Measurements from ENCODE around the gene CEBPG. TPM values are rescaled to one million over a fixed set of nuclear protein-coding genes. Genes with fewer than 3 reads are reported as not detected.

CEBPG gene
- total RNA-seq, 2 experiments from 2014 or later = 30.6 to 30.9 TPM

GRCh38 chr19:33393286-33394005, 19.9 kb downstream of the CEBPG start:
- CTCF ChIA-PET = interaction anchor here (1.3 to 1.5 kb wide), 2 partner anchors 23 to 37 kb away, joined by 3 read pairs; no protein-coding TSS in a partner anchor

GRCh38 chr19:33394006-33394722, 20.7 kb downstream of the CEBPG start:
- H3K9me3 Mint-ChIP-seq = no peaks in the 10 kb centered on the region
- H3K4me3 Mint-ChIP-seq = no peak overlapping the region
- H3K36me3 Mint-ChIP-seq = no peaks in the 10 kb centered on the region
- no peaks in the 10 kb centered on the region for H3K4me1 Mint-ChIP-seq (ENCODE audit: low read depth)
- no peak for DNase-seq
- ChIA-PET CTCF (interaction anchor here (1.3 kb wide), 1 partner anchor 22 kb away, joined by 3 read pairs; no protein-coding TSS in a partner anchor), POLR2A (no interaction called here)
- no peaks in the 10 kb centered on the region for H3K27me3 Mint-ChIP-seq
- intact Hi-C loops (cut with micrococcal nuclease) = no loop called here
- no peak overlapping the region for H3K27ac Mint-ChIP-seq

More at GRCh38 chr19:33393286-33394005, 19.9 kb downstream of the CEBPG start:
- no peaks in the 10 kb centered on the region for H3K4me1 Mint-ChIP-seq (ENCODE audit: low read depth)
- intact Hi-C loops (cut with micrococcal nuclease) = no loop called here
- POLR2A ChIA-PET = no interaction called here
- no peak overlapping the region for H3K4me3 Mint-ChIP-seq
- DNase-seq = no peak
- H3K27me3 Mint-ChIP-seq = no peaks in the 10 kb centered on the region
- H3K9me3 Mint-ChIP-seq = no peaks in the 10 kb centered on the region
- H3K27ac Mint-ChIP-seq = no peak overlapping the region
- no peaks in the 10 kb centered on the region for H3K36me3 Mint-ChIP-seq

GRCh38 chr19:33394723-33395560, 21.4 kb downstream of the CEBPG start:
- Mint-ChIP-seq H3K36me3 (no peaks in the 10 kb centered on the region), H3K27ac (no peak overlapping the region), H3K27me3 (no peaks in the 10 kb centered on the region), H3K9me3 (no peaks in the 10 kb centered on the region), H3K4me3 (no peak overlapping the region), H3K4me1 (ENCODE audit: low read depth) (no peaks in the 10 kb centered on the region)
- no peak for DNase-seq
- intact Hi-C loops (cut with micrococcal nuclease) = no loop called here
- POLR2A ChIA-PET = no interaction called here
- CTCF ChIA-PET = interaction anchor here (1.3 to 1.5 kb wide), 2 partner anchors 12 to 21 kb away, joined by 3 to 5 read pairs; no protein-coding TSS in a partner anchor

- no peak for DNase-seq
- ChIA-PET POLR2A (no interaction called here), CTCF (interaction anchor here (0.7 to 1.5 kb wide), 2 partner anchors 11 to 382 kb away, joined by 3 to 5 read pairs; no protein-coding TSS in a partner anchor)
- Mint-ChIP-seq H3K27ac (no peak overlapping the region), H3K9me3 (no peaks in the 10 kb centered on the region), H3K4me3 (no peak overlapping the region), H3K27me3 (no peaks in the 10 kb centered on the region), H3K36me3 (no peaks in the 10 kb centered on the region), H3K4me1 (ENCODE audit: low read depth) (no peaks in the 10 kb centered on the region)
- intact Hi-C loops (cut with micrococcal nuclease) = no loop called here
Measured at GRCh38 chr19:33395561-33396550, 22.3 kb downstream of the CEBPG start.

- intact Hi-C loops (cut with micrococcal nuclease) = no loop called here
- no peak overlapping the region for H3K4me3 Mint-ChIP-seq
- H3K27ac Mint-ChIP-seq = no peak overlapping the region
- H3K9me3 Mint-ChIP-seq = no peaks in the 10 kb centered on the region
- H3K27me3 Mint-ChIP-seq = no peaks in the 10 kb centered on the region
- no peaks in the 10 kb centered on the region for H3K36me3 Mint-ChIP-seq
- POLR2A ChIA-PET = no interaction called here
- no peak for DNase-seq
- CTCF ChIA-PET = interaction anchor here (0.6 to 1.4 kb wide), 4 partner anchors 10 to 381 kb away, joined by 3 to 5 read pairs (median 4); no protein-coding TSS in a partner anchor
- H3K4me1 Mint-ChIP-seq (ENCODE audit: low read depth) = no peaks in the 10 kb centered on the region
Measured at GRCh38 chr19:33396701-33397535, 23.4 kb downstream of the CEBPG start.

- ChIA-PET POLR2A (no interaction called here), CTCF (interaction anchor here (0.6 to 1.4 kb wide), 4 partner anchors 9 to 162 kb away, joined by 3 to 5 read pairs (median 4); no protein-coding TSS in a partner anchor)
- H3K4me3 Mint-ChIP-seq = no peak overlapping the region
- no peaks in the 10 kb centered on the region for H3K27me3 Mint-ChIP-seq
- no peak overlapping the region for H3K27ac Mint-ChIP-seq
- intact Hi-C loops (cut with micrococcal nuclease) = no loop called here
- H3K9me3 Mint-ChIP-seq = no peaks in the 10 kb centered on the region
- no peaks in the 10 kb centered on the region for H3K36me3 Mint-ChIP-seq
- no peaks in the 10 kb centered on the region for H3K4me1 Mint-ChIP-seq (ENCODE audit: low read depth)
- no peak for DNase-seq
Measured at GRCh38 chr19:33397536-33398360, 24.2 kb downstream of the CEBPG start.

- no peak overlapping the region for H3K27ac Mint-ChIP-seq
- DNase-seq = no peak
- no peaks in the 10 kb centered on the region for H3K27me3 Mint-ChIP-seq
- ChIA-PET CTCF (interaction anchor here (0.8 to 1.8 kb wide), 4 partner anchors 8 to 163 kb away, joined by 3 to 4 read pairs (median 4); no protein-coding TSS in a partner anchor), POLR2A (no interaction called here)
- intact Hi-C loops (cut with micrococcal nuclease) = no loop called here
- no peaks in the 10 kb centered on the region for H3K4me1 Mint-ChIP-seq (ENCODE audit: low read depth)
- H3K9me3 Mint-ChIP-seq = no peaks in the 10 kb centered on the region
- no peaks in the 10 kb centered on the region for H3K36me3 Mint-ChIP-seq
- no peak overlapping the region for H3K4me3 Mint-ChIP-seq
Measured at GRCh38 chr19:33398361-33399060, 25.0 kb downstream of the CEBPG start.

- ChIA-PET POLR2A (interaction anchor here (1.2 kb wide), 1 partner anchor 25 kb away, joined by 4 read pairs; no protein-coding TSS in a partner anchor), CTCF (interaction anchor here (1.2 to 1.8 kb wide), 3 partner anchors 9 to 163 kb away, joined by 4 read pairs; no protein-coding TSS in a partner anchor)
- no peaks in the 10 kb centered on the region for H3K4me1 Mint-ChIP-seq (ENCODE audit: low read depth)
- H3K9me3 Mint-ChIP-seq = no peaks in the 10 kb centered on the region
- no peak overlapping the region for H3K27ac Mint-ChIP-seq
- no peak overlapping the region for H3K4me3 Mint-ChIP-seq
- no peaks in the 10 kb centered on the region for H3K36me3 Mint-ChIP-seq
- intact Hi-C loops (cut with micrococcal nuclease) = no loop called here
- no peak for DNase-seq
- no peaks in the 10 kb centered on the region for H3K27me3 Mint-ChIP-seq
Measured at GRCh38 chr19:33399081-33399744, 25.7 kb downstream of the CEBPG start.

Data from activated CD4-positive, alpha-beta memory T cell treated with anti-CD3 and anti-CD28 coated beads for 36 hours (primary cell).